Medulla oblongata (tissue), 1 donor: ENCODE results near the gene CACNA1E.

ENCODE experiments used
- DNase-seq: peaks from one replicate; pipeline ENCODE4 v3.0.0-alpha.2; 2015; ENCODE audit errors: extremely low spot score

Gene CACNA1E

GRCh38 chr1:181483285-181484195, at the start of gene CACNA1E:
Gene CACNA1E, plus strand, starts transcription at chr1:181483517. Its CDS starts 228 bp downstream, at chr1:181483745.
- no peak for DNase-seq

- DNase-seq = no peak
These were observed 49.4 kb upstream of the CACNA1E start for GRCh38 chr1:181433931-181434330.

- DNase-seq = no peak
These were observed 45.3 kb upstream of the CACNA1E start for GRCh38 chr1:181438013-181438412.

GRCh38 chr1:181440510-181440909, 42.8 kb upstream of the CACNA1E start:
- DNase-seq = no peak

- DNase-seq = no peak
These were observed 41.2 kb upstream of the CACNA1E start for GRCh38 chr1:181442181-181442525.

DNA sequence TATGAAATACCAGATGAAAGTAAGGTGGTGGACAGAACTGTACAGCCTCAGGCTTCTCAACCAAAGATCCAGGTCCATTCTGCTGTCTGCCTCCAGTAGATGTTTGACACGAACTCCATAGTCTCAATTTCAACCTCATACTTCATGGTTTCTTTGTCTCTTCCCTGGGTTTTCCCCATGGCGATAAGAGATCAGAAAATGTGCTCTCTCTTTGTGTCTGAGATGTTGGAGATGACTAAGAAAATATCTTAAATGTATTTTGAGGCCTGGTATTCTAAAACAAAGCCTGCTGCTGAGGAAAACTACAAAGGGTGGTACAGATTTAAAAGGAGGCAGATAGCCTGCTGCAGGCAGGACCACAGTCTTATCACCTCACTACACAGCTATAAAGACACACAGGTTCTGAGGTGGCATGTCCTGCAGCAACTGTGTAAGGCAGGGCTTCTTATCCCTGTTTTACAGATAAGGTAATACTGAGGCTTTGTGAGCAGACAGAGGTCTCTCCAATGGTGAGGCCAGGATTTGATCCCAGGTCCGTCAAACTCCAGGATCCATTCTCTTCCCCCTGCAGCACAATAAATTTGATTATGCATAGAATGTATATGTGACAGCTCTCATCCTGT, 40.0 kb upstream of the CACNA1E start:
- DNase-seq = no peak

- DNase-seq = no peak
These were observed 37.9 kb upstream of the CACNA1E start for GRCh38 chr1:181445436-181445835.

DNA sequence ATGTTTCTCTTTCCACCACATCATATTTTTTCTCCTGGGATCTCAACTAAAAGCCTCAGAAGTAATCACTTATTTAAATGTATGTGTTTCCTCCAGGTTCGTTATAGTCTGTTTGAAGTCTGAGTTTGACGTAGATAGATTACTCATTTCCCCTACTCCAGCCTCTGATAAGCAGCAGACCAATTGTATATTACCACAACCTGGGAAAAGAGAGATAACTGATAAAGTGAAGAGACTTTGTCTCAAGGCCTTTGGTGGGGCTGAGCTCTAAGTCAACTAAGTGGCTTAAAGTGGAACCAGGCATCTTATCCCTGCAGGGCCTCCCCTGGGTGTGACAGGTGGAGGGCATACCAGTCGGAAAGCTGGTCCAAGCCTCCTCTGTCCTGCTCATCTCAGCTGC, 34.9 kb upstream of the CACNA1E start:
- DNase-seq = no peak

GRCh38 chr1:181451661-181452230, 31.6 kb upstream of the CACNA1E start:
- no peak for DNase-seq

- no peak for DNase-seq
These were observed 30.6 kb upstream of the CACNA1E start for GRCh38 chr1:181452746-181453145.

GRCh38 chr1:181453541-181454201, 29.6 kb upstream of the CACNA1E start:
- no peak for DNase-seq

DNA sequence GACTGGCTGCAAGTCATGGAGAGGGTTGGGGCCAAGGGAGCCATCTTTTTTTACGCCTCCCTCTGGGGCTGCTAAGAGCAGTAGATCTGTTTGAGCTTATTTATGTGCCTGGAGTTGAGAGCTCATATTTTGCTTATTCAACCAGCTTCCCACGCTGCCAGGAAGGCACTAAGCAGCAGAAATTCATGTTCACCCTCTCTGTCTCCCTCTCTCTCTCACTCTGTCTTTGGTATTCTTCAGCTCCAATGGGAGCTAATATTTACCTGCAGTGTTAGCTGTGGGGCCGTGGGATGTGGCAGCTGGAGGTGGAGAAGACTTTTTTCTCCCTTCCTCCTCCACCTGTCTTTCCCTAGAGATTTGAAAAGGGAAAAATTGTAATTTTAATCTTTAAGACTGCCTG, 26.8 kb upstream of the CACNA1E start:
- DNase-seq = no peak

GRCh38 chr1:181458419-181458818, 24.9 kb upstream of the CACNA1E start:
- no peak for DNase-seq

DNA sequence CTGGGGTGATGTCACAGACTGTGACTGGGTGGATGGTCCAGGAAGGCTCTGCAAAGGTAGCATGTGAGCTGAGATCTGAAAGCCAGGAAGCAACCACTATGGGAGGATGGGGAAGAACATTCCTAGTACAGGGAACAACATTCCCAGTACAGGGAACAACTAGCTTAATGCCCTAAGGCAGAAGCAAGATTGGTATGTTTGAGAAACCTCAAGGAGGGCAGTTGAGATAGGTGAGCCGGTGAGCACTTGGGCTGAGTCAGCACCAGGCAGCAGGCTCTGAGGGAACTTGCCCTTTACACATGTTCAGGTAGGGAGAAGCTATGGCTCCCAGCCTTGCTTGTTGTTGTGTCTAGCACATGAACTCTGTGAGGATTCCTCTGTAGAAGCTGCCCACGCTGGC, 24.2 kb upstream of the CACNA1E start:
- DNase-seq = no peak

GRCh38 chr1:181469829-181470228, 13.5 kb upstream of the CACNA1E start:
- no peak for DNase-seq

DNA sequence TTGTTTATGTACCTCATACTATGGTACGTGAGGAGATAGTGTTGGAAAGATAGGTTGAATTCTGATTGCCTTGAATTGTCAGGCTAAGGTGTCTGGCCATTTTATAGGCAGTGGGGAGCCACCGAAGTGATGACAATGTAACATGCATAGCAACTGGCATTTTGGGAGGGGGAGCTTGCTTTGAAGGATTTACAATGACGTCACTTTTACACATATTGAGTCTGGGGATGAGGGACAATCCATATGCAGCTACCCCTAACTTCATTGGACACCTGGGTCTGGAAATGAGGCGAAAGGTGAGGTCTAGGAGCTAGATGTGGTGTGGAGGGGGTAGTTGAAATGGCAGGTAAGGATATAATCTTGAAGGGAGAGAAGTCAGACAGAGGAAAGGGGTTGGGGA, 7.7 kb upstream of the CACNA1E start:
- no peak for DNase-seq

DNA sequence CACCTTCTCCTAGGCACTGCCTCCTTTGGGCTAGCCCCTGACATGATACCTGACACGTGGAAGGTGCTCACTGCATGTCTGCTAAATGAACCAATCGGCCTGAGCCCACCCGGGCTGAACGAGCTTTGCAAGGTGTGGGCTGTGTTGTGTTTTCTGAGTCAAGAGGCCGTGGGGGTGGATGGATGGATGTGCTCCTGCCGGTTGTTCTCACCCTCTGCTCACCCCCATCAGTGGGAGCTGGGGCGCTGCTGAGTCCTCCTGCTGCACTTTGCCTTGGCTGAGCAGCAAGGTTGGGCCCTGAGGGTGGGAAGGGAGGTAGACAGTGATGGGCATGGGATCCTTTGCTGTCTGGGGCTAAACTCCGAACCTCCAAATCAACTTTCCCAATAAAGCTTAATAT, 6.7 kb upstream of the CACNA1E start:
- no peak for DNase-seq

GRCh38 chr1:181478306-181478705, 5.0 kb upstream of the CACNA1E start:
- DNase-seq = no peak

DNA sequence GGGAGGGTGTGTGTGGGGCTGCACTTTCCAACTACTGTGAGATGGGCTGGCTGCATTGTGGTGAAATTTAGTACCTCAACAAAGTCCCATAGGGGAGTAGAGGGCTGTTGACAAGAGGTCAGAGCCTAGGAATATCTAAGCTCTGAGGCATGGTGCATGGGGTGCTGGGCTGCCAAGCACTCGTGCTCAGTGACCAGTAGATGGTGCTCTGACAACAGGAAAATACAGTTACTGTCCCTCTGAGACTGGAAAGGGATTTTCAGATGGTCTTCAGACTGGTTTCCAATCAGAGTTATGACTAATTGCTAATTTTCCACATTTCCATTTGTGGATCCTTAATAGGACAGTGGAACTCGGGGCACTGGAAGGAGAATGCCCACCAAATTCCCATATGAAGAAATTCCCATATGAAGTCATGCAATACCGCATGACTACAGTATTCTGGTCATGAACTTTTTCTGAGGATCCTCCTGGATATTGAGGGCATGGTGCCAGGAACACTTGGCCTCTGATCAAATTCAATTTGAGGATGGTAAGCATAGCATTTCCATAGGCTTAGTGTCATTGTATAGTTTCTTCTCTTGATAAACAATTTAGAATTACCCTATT, 4.1 kb upstream of the CACNA1E start:
- DNase-seq = peak; percentile 86

- no peak for DNase-seq
These were observed 1.3 kb upstream of the CACNA1E start for GRCh38 chr1:181482001-181482430.

- DNase-seq = peak; percentile 15
These were observed 614 bp upstream of the CACNA1E start for GRCh38 chr1:181482521-181483284.
